Epithelial cell of esophagus (primary cell): ENCODE data around the gene RBM33.
A peak's percentile ranks its signal among the peaks of the same experiment; 100 is the strongest.

Source experiments
- DNase-seq: peaks from one replicate; pipeline ENCODE4 v3.0.0; 2010; ENCODE audit warnings: low read depth
- H3K4me3 ChIP-seq: 2 replicates; pipeline ENCODE4 v1.5.1; 2011; ENCODE audit warnings: mild to moderate bottlenecking, low read length, control low read depth
- CTCF ChIP-seq: IDR thresholded peaks from 2 replicates; pipeline ENCODE4 v1.5.1; 2011; ENCODE audit warnings: low read depth, mild to moderate bottlenecking, low read length, control low read depth, inconsistent platforms; ENCODE audit not compliant: insufficient read depth; ENCODE audit errors: missing control alignments

The RBM33 gene

GRCh38 chr7:155809332-155809946 is 165.0 kb downstream of the RBM33 start:
- peak overlapping the region; percentile 16 for H3K4me3 ChIP-seq
- TF ChIP-seq CTCF: no peak
- no peak for DNase-seq

GRCh38 chr7:155809947-155810769 is 165.7 kb downstream of the RBM33 start:
- no peak overlapping the region for H3K4me3 ChIP-seq
- DNase-seq: no peak
- TF ChIP-seq CTCF: no peak

- H3K4me3 ChIP-seq: no peak overlapping the region
- DNase-seq: no peak
- no peak for TF ChIP-seq CTCF
These were observed 166.5 kb downstream of the RBM33 start for GRCh38 chr7:155810770-155811559.

GRCh38 chr7:155811560-155811894 is 167.1 kb downstream of the RBM33 start:
- H3K4me3 ChIP-seq: no peak overlapping the region
- DNase-seq: peak; percentile 36
- TF ChIP-seq CTCF: no peak

DNA sequence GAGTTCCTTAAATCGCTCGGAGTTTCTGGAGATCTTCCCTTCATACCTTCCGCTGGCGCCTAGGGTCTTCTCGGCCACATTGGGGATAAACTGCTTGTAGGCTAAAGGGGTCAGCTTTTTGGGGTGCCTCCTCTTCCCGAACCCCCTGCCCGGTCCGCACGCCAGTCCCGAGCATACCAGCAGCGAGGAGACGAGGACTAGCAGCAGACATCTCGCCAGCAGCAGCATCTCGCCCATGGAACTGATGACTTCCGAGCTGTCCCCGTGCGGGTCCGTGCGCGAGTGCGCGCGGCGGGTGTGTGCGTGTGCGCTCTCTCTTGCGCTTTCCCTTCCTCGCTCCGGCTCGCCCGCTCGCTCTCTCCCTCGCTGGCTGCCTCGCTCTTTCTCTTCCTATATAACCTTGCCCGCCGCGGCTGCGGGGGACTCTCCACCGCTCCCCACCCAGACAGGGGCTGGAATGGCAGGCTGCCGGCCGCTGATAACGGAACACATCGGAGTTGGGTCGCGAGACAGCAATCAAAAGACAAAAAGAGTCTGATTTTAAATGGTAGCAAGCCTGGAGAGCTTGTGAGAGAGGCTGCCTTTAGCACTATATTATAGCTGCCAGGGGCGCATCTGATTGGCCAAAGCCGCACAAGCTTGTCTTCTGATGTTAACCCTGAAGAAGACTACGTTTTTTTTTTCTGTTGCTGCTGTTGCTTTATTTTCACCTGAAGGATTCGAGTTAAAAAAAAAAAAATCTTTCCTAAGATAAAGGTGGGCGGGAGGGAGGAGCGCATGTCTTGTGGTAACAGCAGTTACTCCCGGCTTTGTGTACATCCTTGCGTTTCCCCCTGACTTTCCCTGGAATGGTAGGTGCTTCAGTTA is 167.7 kb downstream of the RBM33 start, which contains the start of gene SHH:
Gene SHH, minus strand, starts transcription at position 569 of the 867 bp plus-strand sequence. Its CDS starts 341 bp downstream, at position 228.
- DNase-seq: no peak
- TF ChIP-seq CTCF: no peak
- H3K4me3 ChIP-seq: no peak within 1 kb of the TSS

DNA sequence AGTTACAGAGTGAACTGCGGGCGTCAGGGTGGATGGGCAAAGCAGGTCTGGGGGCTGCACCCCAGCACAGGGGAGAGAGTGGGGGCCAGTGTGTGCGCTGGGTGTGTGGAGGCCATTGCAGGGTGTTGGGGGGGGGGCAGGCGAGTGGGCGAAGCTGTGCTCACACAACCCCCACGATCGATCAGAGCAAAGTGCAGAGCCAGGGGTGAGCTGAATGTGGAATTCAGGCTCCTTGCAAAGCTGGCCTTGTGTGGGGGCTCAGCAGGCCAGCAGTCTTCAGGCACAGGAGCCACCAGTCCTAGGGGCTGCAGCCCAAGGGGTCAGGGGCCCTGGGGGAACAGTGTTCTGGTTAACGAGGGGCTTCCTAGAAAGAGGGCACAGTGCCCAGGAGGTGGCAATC is 168.7 kb downstream of the RBM33 start:
- DNase-seq: no peak
- no peak overlapping the region for H3K4me3 ChIP-seq
- TF ChIP-seq CTCF: no peak
